ENCODE measurements around the gene DPCD.

GRCh38 chr10:101658975-101659374 is 70.9 kb downstream of the DPCD start:
- no peak for TF ChIP-seq CTCF (IDR thresholded peaks at IDR 0.05)
- TF ChIP-seq POLR2AphosphoS5 (IDR thresholded peaks at IDR 0.05) = no peak
